GM21786 (cell line): ENCODE measurements around the gene ACP6.
"Not testable (repeated sequence)": the region's sequence is repeated elsewhere in the genome, so short reads cannot be mapped to it uniquely, and the experiment has no call there.

Source experiments
- ATAC-seq: cut with Tn5 transposase; IDR thresholded peaks from one replicate; pipeline ENCODE4 v1.9.1; 2021; ENCODE audit not compliant: unreplicated experiment

Gene ACP6

GRCh38 chr1:147624011-147624410 is 46.3 kb downstream of the ACP6 start:
- ATAC-seq, result no peak

GRCh38 chr1:147622731-147623130 is 47.6 kb downstream of the ACP6 start:
- no peak for ATAC-seq

GRCh38 chr1:147620543-147620942 is 49.8 kb downstream of the ACP6 start:
- no peak for ATAC-seq

- ATAC-seq, result no peak
Observed at GRCh38 chr1:147619741-147620140, 50.6 kb downstream of the ACP6 start.

- no peak for ATAC-seq
Observed at GRCh38 chr1:147618771-147619170, 51.6 kb downstream of the ACP6 start.

GRCh38 chr1:147618077-147618569 is 52.2 kb downstream of the ACP6 start:
- ATAC-seq, result no peak

- ATAC-seq, result not testable (repeated sequence)
Observed at GRCh38 chr1:147614966-147615365, 55.4 kb downstream of the ACP6 start.

GRCh38 chr1:147613506-147613905 is 56.8 kb downstream of the ACP6 start:
- no peak for ATAC-seq

- no peak for ATAC-seq
Observed at GRCh38 chr1:147612366-147612765, 58.0 kb downstream of the ACP6 start.

- no peak for ATAC-seq
Observed at GRCh38 chr1:147611586-147611985, 58.7 kb downstream of the ACP6 start.

- ATAC-seq, result no peak
Observed at GRCh38 chr1:147611021-147611426, 59.3 kb downstream of the ACP6 start.

GRCh38 chr1:147609358-147609757 is 61.0 kb downstream of the ACP6 start:
- no peak for ATAC-seq

- no peak for ATAC-seq
Observed at GRCh38 chr1:147608596-147608995, 61.7 kb downstream of the ACP6 start.

- ATAC-seq, result no peak
Observed at GRCh38 chr1:147605591-147605990, 64.7 kb downstream of the ACP6 start.

- ATAC-seq, result no peak
Observed at GRCh38 chr1:147603986-147604385, 66.3 kb downstream of the ACP6 start.

GRCh38 chr1:147600119-147601111 is 69.9 kb downstream of the ACP6 start:
- ATAC-seq, result no peak

- ATAC-seq, result peak; percentile 69
Observed at GRCh38 chr1:147599362-147600118, 70.8 kb downstream of the ACP6 start.

GRCh38 chr1:147598621-147599361 is 71.5 kb downstream of the ACP6 start:
- ATAC-seq, result peak; percentile 10

GRCh38 chr1:147597010-147597409 is 73.3 kb downstream of the ACP6 start:
- ATAC-seq, result no peak
